Mammary epithelial cell (primary cell): ENCODE measurements around the gene CGRRF1.

Experiments used
- EZH2 ChIP-seq: IDR thresholded peaks from 2 replicates; pipeline ENCODE4 v1.6.1; 2012; ENCODE audit warnings: low read length, inconsistent platforms, borderline replicate concordance
- TF ChIP-seq, protein P1 (sequence below), 2 donors: IDR thresholded peaks in 1 of 2; conservative IDR thresholded peaks in 1 of 2; 2 replicates each; pipeline ENCODE4 v1.5.1; 2011 to 2012; ENCODE audit warnings: inconsistent platforms in 2 of 2, low read length in 2 of 2, mild to moderate bottlenecking in 2 of 2, control low read depth in 1 of 2, low read depth in 1 of 2; ENCODE audit not compliant: insufficient read depth in 1 of 2; ENCODE audit errors: extremely low read depth in 1 of 2

DNA sequence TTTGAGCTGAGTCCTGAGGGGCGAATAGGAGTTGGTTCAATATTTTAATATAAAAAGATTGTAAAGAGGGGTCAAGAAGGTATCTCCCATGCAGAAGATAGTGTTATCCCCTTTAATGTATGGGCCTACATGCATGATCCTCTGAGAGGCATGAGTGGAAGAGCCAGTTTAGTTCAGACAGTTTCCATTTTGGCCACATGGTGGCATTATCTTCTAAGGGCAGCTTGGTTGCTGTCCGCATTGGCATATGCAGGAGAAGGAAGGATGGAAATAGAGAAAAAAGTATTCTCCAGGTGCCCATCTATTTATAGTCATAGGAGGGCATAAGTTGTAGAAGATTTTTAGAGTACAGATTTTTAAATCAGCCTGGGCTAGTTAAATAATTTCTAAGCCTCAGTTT is 62.6 kb downstream of the CGRRF1 start:
- TF ChIP-seq, protein P1, sequence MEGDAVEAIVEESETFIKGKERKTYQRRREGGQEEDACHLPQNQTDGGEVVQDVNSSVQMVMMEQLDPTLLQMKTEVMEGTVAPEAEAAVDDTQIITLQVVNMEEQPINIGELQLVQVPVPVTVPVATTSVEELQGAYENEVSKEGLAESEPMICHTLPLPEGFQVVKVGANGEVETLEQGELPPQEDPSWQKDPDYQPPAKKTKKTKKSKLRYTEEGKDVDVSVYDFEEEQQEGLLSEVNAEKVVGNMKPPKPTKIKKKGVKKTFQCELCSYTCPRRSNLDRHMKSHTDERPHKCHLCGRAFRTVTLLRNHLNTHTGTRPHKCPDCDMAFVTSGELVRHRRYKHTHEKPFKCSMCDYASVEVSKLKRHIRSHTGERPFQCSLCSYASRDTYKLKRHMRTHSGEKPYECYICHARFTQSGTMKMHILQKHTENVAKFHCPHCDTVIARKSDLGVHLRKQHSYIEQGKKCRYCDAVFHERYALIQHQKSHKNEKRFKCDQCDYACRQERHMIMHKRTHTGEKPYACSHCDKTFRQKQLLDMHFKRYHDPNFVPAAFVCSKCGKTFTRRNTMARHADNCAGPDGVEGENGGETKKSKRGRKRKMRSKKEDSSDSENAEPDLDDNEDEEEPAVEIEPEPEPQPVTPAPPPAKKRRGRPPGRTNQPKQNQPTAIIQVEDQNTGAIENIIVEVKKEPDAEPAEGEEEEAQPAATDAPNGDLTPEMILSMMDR (conservative IDR thresholded peaks at IDR 0.05 in 1 of 2, IDR thresholded peaks at IDR 0.05 in 1 of 2; ENCODE audit: extremely low read depth in 1 of 2, insufficient read depth in 1 of 2, low read depth in 1 of 2, low read length in 2 of 2), result peak; percentile 61 to 66
- no peak for TF ChIP-seq EZH2
